ENCODE results near the gene SH3RF2.

- TF ChIP-seq CTCF (IDR thresholded peaks at IDR 0.05; ENCODE audit: low read length) (no peak), EZH2 (optimal IDR thresholded peaks at IDR 0.05; ENCODE audit: low read depth, low read length) (no peak), EZH2phosphoT487 (IDR thresholded peaks at IDR 0.05; ENCODE audit: low read length) (no peak)
These were observed 30.0 kb upstream of the SH3RF2 start for GRCh38 chr5:145906401-145906800.
